Stimulated activated CD8-positive, alpha-beta memory T cell treated with anti-CD3 and anti-CD28 coated beads, Interleukin-4, amount 100 ng/mL, for 24 hours (primary cell): ENCODE data around the gene RNF220.

Experiments used
- DNase-seq: peaks from one replicate; pipeline ENCODE4 v3.0.0-alpha.2; 2020; ENCODE audit warnings: low read depth

RNF220 gene

GRCh38 chr1:44636688-44637598 lies 231.9 kb downstream of the RNF220 start:
- DNase-seq = no peak

- no peak for DNase-seq
These were observed 232.8 kb downstream of the RNF220 start for GRCh38 chr1:44637702-44638411.

DNA sequence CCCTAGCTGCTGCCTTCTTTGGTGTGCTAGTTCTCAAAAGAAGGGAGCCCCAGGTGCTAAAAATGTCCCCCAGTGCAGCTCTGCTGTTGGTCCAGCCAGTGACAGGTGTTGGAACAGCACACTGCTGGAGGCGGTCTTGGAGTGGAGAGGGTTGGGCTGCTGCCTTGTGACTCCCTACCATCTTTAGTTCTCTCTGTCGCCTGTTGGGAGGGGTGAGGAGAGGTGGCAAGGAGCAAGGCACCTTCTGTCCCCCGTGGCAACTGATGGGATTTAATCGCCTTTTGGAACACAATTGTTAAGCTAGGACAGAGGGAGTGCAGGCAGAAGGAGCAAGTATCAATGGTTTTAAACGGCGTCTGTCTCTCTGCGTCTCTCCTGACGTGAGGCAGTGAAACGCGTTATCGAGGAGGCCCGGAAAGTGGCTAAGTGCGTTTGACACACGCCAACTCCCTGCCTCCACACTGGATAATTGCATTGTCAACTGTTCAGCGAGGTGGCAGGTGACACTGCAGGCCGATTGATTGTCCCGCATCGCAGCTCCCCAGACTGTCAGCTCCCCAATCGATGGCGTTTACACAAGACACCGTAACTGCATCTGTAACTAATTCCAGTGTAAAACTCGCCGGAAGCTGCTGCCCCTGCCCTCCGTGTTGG lies 235.3 kb downstream of the RNF220 start:
- no peak for DNase-seq

- DNase-seq = no peak
These were observed 236.4 kb downstream of the RNF220 start for GRCh38 chr1:44641126-44642102.

DNA sequence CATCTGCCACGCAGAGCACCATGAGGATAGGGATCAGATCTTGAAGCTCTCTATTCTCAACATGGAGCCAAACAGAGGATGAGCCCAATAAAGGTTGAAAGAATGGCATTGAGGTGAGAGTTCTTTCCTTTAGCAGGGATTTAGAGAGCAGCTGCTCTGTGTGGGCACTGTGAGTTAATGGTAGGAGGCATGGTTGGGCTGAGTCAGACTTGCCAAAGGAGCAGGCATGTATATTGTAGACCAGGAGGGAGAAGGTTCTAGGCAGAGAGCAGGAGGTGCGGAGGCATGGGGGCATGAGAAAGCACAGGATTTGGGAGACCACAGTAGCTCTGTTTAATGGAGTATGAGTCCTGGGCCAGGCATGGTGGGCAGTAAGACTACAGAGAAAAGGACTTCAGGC lies 237.2 kb downstream of the RNF220 start:
- DNase-seq = no peak

DNA sequence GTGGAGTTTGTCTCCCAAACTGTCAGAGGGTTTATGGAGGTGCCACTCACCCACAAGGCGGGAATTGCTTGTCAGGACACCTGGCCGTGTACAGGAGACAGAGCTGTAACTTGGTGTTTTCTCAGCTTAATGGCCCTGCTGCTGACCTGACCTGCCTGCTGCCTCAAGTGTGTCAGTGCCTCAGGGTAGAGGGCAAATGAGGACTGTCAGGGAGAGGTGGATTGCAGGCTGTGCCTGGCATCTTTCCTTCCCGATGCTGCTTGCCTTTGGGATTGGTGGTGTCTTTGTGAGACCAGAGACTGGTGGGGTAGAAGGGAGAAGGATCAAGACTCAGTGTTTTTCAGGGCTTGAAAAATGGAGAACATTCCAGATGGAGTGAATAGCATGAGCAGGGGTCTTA lies 237.9 kb downstream of the RNF220 start:
- no peak for DNase-seq

DNA sequence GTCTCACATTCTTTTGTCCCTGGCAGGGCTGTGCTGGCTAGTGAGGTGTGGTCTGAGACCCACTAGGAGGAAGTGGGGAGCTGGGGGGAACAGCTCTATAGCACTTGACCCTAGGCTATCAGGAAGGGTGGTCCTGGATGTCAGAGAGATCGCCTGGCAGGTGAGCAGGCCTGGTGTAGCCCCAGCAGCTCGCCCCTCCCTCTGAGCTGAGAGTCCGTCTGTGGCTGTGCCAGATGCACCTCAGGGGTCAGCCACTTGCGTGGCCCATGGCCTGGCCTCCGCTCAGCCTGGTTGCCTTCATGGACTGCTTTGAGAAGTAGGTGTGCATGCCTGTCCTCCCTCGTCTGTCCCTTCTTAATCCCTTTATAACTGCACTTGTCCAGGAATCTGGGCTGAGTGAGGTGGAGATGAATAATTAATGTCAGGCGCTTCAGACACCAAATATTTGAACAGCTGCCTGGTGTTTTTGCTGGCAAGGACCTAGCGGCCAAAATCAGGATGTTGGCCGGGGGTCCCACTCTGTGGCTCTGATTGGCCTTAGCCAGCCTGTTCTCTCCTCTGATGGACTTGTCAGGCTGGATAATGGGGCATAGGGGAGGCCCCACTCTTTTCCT lies 238.8 kb downstream of the RNF220 start:
- no peak for DNase-seq

DNA sequence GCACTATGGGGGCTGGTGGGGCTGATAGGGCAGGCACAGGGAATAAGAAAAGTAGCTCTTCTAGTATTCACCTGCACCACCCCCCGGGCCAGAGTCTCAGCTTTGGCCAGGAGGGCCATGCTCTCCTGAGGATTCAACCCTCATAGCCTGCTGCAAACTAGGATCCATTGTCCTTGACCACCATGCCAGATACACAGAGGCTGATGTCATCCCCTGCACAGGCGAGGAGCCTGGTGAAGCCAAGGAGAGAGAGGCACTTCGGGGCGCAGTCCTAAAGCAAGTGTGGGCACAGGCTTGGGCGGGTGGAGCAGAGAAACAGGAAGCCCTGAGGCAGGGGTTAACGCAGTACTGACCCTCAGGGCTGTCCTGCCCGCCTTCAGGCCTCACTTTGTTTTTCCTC lies 239.8 kb downstream of the RNF220 start:
- no peak for DNase-seq

- DNase-seq = no peak
These were observed 240.6 kb downstream of the RNF220 start for GRCh38 chr1:44645476-44646244.

GRCh38 chr1:44646261-44647110 lies 241.4 kb downstream of the RNF220 start:
- no peak for DNase-seq

DNA sequence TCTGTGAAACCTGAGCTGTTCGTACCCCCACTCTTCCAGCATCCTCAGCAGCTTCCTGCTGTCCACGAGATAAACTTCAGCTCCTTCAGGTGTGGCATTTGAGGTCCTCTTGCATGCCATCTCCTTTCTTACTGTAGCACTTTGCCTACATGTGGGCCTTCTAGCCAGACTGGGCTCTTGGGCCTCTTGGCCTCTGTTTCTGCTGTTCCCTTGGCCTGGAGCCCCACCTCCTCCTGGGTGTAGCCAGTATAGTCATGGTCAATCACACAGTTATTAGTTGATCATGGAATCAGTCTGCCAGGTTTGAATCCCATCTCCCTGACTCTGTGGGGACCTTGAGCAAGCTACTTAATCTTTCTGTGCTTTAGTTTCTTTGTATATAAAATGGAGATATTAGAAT lies 242.8 kb downstream of the RNF220 start:
- no peak for DNase-seq

- no peak for DNase-seq
These were observed 243.6 kb downstream of the RNF220 start for GRCh38 chr1:44648529-44649250.

- no peak for DNase-seq
These were observed 244.7 kb downstream of the RNF220 start for GRCh38 chr1:44649788-44650158.

DNA sequence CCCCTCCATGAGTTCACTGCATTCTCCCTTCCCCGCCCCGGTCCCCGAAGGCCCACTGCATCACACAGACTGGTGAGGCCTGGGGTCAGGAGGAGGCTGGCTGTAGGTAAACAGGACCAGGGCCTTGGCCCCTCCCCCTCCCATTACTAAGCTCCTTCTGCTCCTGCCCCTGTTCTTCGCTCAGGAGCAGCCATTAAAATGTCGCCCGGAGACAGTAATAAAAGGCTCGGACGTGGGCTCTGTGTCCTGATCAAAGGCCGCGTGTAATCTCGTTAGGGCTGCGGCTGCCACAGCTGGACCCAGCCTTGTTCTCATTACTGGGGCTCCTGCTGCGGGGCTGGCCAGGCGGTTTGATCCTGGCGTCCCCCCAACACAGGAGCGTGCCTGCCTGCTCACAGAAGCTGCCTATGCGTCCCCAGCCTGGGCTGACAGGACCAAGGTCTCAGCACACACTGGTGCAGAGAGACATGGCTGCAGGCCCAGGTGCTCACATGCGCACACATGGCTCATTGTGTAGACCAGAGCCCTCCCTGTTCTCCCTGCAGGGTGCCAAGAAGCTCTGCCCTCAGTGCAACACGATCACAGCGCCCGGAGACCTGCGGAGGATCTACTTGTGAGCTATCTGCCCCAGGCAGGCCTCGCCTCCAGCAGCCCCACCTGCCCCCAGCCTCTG lies 245.2 kb downstream of the RNF220 start:
- no peak for DNase-seq

DNA sequence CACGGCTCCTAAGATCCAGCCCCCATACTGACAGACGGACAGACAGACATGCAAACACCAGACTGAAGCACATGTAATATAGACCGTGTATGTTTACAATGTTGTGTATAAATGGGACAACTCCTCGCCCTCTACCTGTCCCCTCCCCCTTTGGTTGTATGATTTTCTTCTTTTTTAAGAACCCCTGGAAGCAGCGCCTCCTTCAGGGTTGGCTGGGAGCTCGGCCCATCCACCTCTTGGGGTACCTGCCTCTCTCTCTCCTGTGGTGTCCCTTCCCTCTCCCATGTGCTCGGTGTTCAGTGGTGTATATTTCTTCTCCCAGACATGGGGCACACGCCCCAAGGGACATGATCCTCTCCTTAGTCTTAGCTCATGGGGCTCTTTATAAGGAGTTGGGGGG lies 246.0 kb downstream of the RNF220 start:
- no peak for DNase-seq

GRCh38 chr1:44652445-44653106 lies 247.5 kb downstream of the RNF220 start:
- peak; percentile 66 for DNase-seq

DNA sequence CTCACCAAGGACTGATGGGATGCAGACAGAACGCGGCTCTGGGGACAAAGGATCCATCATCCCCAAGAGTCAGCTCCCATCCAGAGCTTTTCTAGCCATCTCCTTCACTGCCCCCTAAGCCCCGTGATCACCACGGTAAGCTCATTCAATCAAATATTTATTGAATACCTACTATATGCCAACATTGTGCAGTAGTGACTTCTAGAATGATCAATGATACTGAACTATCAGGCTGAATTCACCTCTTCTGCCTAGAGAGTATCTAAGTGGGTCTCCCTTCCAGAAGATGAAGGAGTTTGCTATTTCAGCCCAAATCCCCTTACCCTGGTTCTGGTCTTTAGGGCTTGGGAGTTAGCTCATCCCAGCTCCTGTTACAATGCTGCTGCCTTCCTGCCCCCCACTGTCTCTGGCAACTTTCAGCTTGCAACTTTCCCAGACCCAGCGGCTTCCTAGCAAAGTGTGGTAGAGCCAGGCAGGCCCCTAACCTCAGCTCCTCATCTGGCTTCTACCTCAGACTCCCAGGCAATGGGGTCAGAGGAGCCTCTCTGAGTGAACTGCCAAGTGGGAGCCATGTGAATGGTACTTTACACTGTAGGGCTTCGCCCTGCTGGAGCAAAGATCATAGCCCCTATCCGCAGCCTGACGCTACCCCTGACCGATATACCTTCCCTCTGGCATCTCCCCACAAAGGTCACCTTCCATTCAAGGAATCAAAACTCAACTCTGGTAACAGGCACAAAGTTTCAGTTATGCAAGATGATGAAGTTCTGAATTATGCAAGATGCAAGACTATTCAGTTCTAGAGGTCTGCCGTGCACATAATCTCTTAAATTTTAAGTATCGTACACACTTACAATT lies 248.3 kb downstream of the RNF220 start:
- DNase-seq = no peak
